ENCODE results near the gene C1orf50.
"Not testable (repeated sequence)": the region's sequence is repeated elsewhere in the genome, so short reads cannot be mapped to it uniquely, and the experiment has no call there.

Gene C1orf50

GRCh38 chr1:42786097-42786496 is 19.0 kb downstream of the C1orf50 start:
- Mint-ChIP-seq H3K27me3 (ENCODE audit: low read depth) (peaks cover 1% of the 10 kb centered on the region), H3K9me3 (no peaks in the 10 kb centered on the region), H3K36me3 (ENCODE audit: low read depth) (peaks cover 9% of the 10 kb centered on the region), H3K4me3 (peak overlapping the region; percentile 62), H3K27ac (peak overlapping the region; percentile 66), H3K4me1 (ENCODE audit: low read depth) (peaks cover 11% of the 10 kb centered on the region)

- Mint-ChIP-seq H3K4me1 (ENCODE audit: low read depth) (peaks cover 11% of the 10 kb centered on the region), H3K9me3 (no peaks in the 10 kb centered on the region), H3K4me3 (no peak overlapping the region), H3K36me3 (ENCODE audit: low read depth) (peaks cover 5% of the 10 kb centered on the region), H3K27ac (no peak overlapping the region), H3K27me3 (ENCODE audit: low read depth) (peaks cover 4% of the 10 kb centered on the region)
Measured at GRCh38 chr1:42788021-42788420, 21.0 kb downstream of the C1orf50 start.

GRCh38 chr1:42793824-42794223 is 26.8 kb downstream of the C1orf50 start:
- H3K36me3 Mint-ChIP-seq (ENCODE audit: low read depth), result no peaks in the 10 kb centered on the region
- peaks cover 19% of the 10 kb centered on the region for H3K27me3 Mint-ChIP-seq (ENCODE audit: low read depth)
- H3K4me1 Mint-ChIP-seq (ENCODE audit: low read depth), result no peaks in the 10 kb centered on the region
- H3K9me3 Mint-ChIP-seq, result no peaks in the 10 kb centered on the region
- no peak overlapping the region for H3K4me3 Mint-ChIP-seq
- no peak overlapping the region for H3K27ac Mint-ChIP-seq

- Mint-ChIP-seq H3K27me3 (ENCODE audit: low read depth) (peaks cover 21% of the 10 kb centered on the region), H3K4me1 (ENCODE audit: low read depth) (no peaks in the 10 kb centered on the region), H3K27ac (no peak overlapping the region), H3K4me3 (no peak overlapping the region), H3K9me3 (no peaks in the 10 kb centered on the region), H3K36me3 (ENCODE audit: low read depth) (no peaks in the 10 kb centered on the region)
Measured at GRCh38 chr1:42797414-42797813, 30.4 kb downstream of the C1orf50 start.

- no peaks in the 10 kb centered on the region for H3K9me3 Mint-ChIP-seq
- H3K4me3 Mint-ChIP-seq, result no peak overlapping the region
- peaks cover 21% of the 10 kb centered on the region for H3K27me3 Mint-ChIP-seq (ENCODE audit: low read depth)
- no peaks in the 10 kb centered on the region for H3K4me1 Mint-ChIP-seq (ENCODE audit: low read depth)
- no peaks in the 10 kb centered on the region for H3K36me3 Mint-ChIP-seq (ENCODE audit: low read depth)
- H3K27ac Mint-ChIP-seq, result no peak overlapping the region
Measured at GRCh38 chr1:42797979-42798378, 30.9 kb downstream of the C1orf50 start.

GRCh38 chr1:42801832-42802473 is 34.9 kb downstream of the C1orf50 start:
- Mint-ChIP-seq H3K4me1 (ENCODE audit: low read depth) (no peaks in the 10 kb centered on the region), H3K36me3 (ENCODE audit: low read depth) (peaks cover 4% of the 10 kb centered on the region), H3K9me3 (no peaks in the 10 kb centered on the region), H3K4me3 (no peak overlapping the region), H3K27ac (no peak overlapping the region), H3K27me3 (ENCODE audit: low read depth) (peaks cover 13% of the 10 kb centered on the region)

- H3K4me1 Mint-ChIP-seq (ENCODE audit: low read depth), result peaks cover 3% of the 10 kb centered on the region
- H3K4me3 Mint-ChIP-seq, result no peak overlapping the region
- H3K27ac Mint-ChIP-seq, result no peak overlapping the region
- no peaks in the 10 kb centered on the region for H3K9me3 Mint-ChIP-seq
- H3K36me3 Mint-ChIP-seq (ENCODE audit: low read depth), result peaks cover 4% of the 10 kb centered on the region
- no peaks in the 10 kb centered on the region for H3K27me3 Mint-ChIP-seq (ENCODE audit: low read depth)
Measured at GRCh38 chr1:42806171-42806570, 39.1 kb downstream of the C1orf50 start.

- Mint-ChIP-seq H3K36me3 (ENCODE audit: low read depth) (peaks cover 4% of the 10 kb centered on the region), H3K27me3 (ENCODE audit: low read depth) (no peaks in the 10 kb centered on the region), H3K27ac (no peak overlapping the region), H3K9me3 (no peaks in the 10 kb centered on the region), H3K4me3 (no peak overlapping the region), H3K4me1 (ENCODE audit: low read depth) (peaks cover 3% of the 10 kb centered on the region)
Measured at GRCh38 chr1:42806593-42806992, 39.5 kb downstream of the C1orf50 start.

- peak overlapping the region; percentile 23 for H3K27ac Mint-ChIP-seq
- H3K9me3 Mint-ChIP-seq, result no peaks in the 10 kb centered on the region
- no peak overlapping the region for H3K4me3 Mint-ChIP-seq
- H3K27me3 Mint-ChIP-seq (ENCODE audit: low read depth), result no peaks in the 10 kb centered on the region
- peaks cover 4% of the 10 kb centered on the region for H3K36me3 Mint-ChIP-seq (ENCODE audit: low read depth)
- H3K4me1 Mint-ChIP-seq (ENCODE audit: low read depth), result peaks cover 3% of the 10 kb centered on the region
Measured at GRCh38 chr1:42807056-42807668, 40.1 kb downstream of the C1orf50 start.

- not testable (repeated sequence) for H3K27ac Mint-ChIP-seq; H3K36me3 Mint-ChIP-seq (ENCODE audit: low read depth); H3K27me3 Mint-ChIP-seq (ENCODE audit: low read depth); H3K9me3 Mint-ChIP-seq; H3K4me3 Mint-ChIP-seq
- peaks cover 13% of the 10 kb centered on the region for H3K4me1 Mint-ChIP-seq (ENCODE audit: low read depth)
Measured at GRCh38 chr1:42814815-42815214, 47.8 kb downstream of the C1orf50 start.

- Mint-ChIP-seq H3K27me3 (ENCODE audit: low read depth) (peaks cover 5% of the 10 kb centered on the region), H3K4me1 (ENCODE audit: low read depth) (peaks cover 13% of the 10 kb centered on the region), H3K36me3 (ENCODE audit: low read depth) (peaks cover 8% of the 10 kb centered on the region), H3K4me3 (peak overlapping the region; percentile 82), H3K9me3 (no peaks in the 10 kb centered on the region), H3K27ac (peak overlapping the region; percentile 78)
Measured at GRCh38 chr1:42815941-42816584, 49.0 kb downstream of the C1orf50 start.

- Mint-ChIP-seq H3K27ac (peak within 1 kb of the TSS; percentile 78), H3K9me3 (no peaks in the 10 kb centered on the region), H3K36me3 (ENCODE audit: low read depth) (peaks cover 8% of the 10 kb centered on the region), H3K4me3 (peak within 1 kb of the TSS; percentile 82), H3K4me1 (ENCODE audit: low read depth) (peaks cover 13% of the 10 kb centered on the region), H3K27me3 (ENCODE audit: low read depth) (peaks cover 5% of the 10 kb centered on the region)
Measured at GRCh38 chr1:42816585-42817439, 49.8 kb downstream of the C1orf50 start, which contains the start of the genes ERMAP and SVBP. TSS of gene ERMAP (plus strand) at chr1:42817122. CDS start at chr1:42830449, 13,327 bp downstream. TSS of gene SVBP (minus strand) at chr1:42817397. CDS start at chr1:42816544, 853 bp downstream.

GRCh38 chr1:42817440-42817767 is 50.4 kb downstream of the C1orf50 start:
- peaks cover 8% of the 10 kb centered on the region for H3K36me3 Mint-ChIP-seq (ENCODE audit: low read depth)
- H3K4me1 Mint-ChIP-seq (ENCODE audit: low read depth), result peaks cover 13% of the 10 kb centered on the region
- H3K4me3 Mint-ChIP-seq, result peak overlapping the region; percentile 25
- no peak overlapping the region for H3K27ac Mint-ChIP-seq
- no peaks in the 10 kb centered on the region for H3K9me3 Mint-ChIP-seq
- H3K27me3 Mint-ChIP-seq (ENCODE audit: low read depth), result peaks cover 5% of the 10 kb centered on the region

- Mint-ChIP-seq H3K4me1 (ENCODE audit: low read depth) (peaks cover 17% of the 10 kb centered on the region), H3K4me3 (peak overlapping the region; percentile 40), H3K36me3 (ENCODE audit: low read depth) (peaks cover 8% of the 10 kb centered on the region), H3K27me3 (ENCODE audit: low read depth) (peaks cover 5% of the 10 kb centered on the region), H3K27ac (no peak overlapping the region), H3K9me3 (no peaks in the 10 kb centered on the region)
Measured at GRCh38 chr1:42817976-42818375, 50.9 kb downstream of the C1orf50 start.

Measured in T-helper 1 cell treated with Interleukin-12 subunit alpha and Interleukin-12 subunit beta and Interleukin-4 antibody, amounts not matched to agents 30 μg/mL and 1 μg/mL, for 36 hours (primary cell).